ENCODE results near the gene MYO1D. TPM values are rescaled to one million over a fixed set of nuclear protein-coding genes. Genes with fewer than 3 reads are reported as not detected.
A peak's percentile ranks its signal among the peaks of the same experiment; 100 is the strongest.

MYO1D gene
- total RNA-seq, 1 donor from 2014 or later: 12.9 TPM

DNA sequence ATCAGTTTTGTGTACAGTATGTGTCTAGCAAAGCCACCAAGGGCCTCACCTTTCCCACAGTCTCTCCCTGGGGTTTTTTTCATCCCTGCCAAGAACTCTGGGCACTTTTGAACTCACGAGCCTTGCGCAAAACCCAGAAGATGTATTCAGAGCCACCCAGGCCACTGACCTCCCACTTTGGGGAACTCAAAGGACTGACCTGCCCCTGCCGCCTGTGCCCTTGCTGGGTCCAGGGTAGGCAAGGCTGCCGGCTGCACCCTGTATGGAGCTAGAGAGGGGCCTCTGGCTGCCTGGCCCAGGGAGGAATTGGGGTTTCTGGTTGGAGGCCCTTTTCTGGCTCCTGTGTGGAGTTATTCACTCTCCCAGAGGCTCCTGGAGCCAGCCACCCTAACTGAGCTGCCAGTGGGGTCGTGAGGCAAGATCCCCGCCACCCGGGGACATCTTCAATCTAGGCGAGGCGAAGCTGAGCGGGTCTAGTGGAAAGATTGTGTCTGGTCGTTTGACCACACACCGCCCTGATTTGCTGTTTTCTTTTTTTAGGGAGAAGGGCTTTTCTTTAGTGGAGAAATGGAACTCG, 388.2 kb downstream of the MYO1D start:
- no peak for DNase-seq
- no peak overlapping the region for H3K27ac Mint-ChIP-seq
- peaks cover 29% of the 10 kb centered on the region for H3K36me3 Mint-ChIP-seq (ENCODE audit: low read depth)
- peak overlapping the region; percentile 87 for H3K4me3 Mint-ChIP-seq
- H3K27me3 Mint-ChIP-seq: no peaks in the 10 kb centered on the region
- intact Hi-C loops (cut with micrococcal nuclease): no loop called here
- H3K9me3 Mint-ChIP-seq: no peaks in the 10 kb centered on the region
- H3K4me1 Mint-ChIP-seq: peaks cover 44% of the 10 kb centered on the region

DNA sequence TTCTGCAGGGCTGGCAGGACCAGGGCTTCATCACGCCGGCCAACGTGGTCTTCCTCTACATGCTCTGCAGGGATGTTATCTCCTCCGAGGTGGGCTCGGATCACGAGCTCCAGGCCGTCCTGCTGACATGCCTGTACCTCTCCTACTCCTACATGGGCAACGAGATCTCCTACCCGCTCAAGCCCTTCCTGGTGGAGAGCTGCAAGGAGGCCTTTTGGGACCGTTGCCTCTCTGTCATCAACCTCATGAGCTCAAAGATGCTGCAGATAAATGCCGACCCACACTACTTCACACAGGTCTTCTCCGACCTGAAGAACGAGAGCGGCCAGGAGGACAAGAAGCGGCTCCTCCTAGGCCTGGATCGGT, 388.8 kb downstream of the MYO1D start:
- Mint-ChIP-seq H3K4me1 (peaks cover 41% of the 10 kb centered on the region), H3K27me3 (no peaks in the 10 kb centered on the region), H3K4me3 (peak overlapping the region; percentile 87), H3K27ac (peak overlapping the region; percentile 23), H3K36me3 (ENCODE audit: low read depth) (peaks cover 31% of the 10 kb centered on the region), H3K9me3 (no peaks in the 10 kb centered on the region)
- intact Hi-C loops (cut with micrococcal nuclease): no loop called here
- DNase-seq: no peak

DNA sequence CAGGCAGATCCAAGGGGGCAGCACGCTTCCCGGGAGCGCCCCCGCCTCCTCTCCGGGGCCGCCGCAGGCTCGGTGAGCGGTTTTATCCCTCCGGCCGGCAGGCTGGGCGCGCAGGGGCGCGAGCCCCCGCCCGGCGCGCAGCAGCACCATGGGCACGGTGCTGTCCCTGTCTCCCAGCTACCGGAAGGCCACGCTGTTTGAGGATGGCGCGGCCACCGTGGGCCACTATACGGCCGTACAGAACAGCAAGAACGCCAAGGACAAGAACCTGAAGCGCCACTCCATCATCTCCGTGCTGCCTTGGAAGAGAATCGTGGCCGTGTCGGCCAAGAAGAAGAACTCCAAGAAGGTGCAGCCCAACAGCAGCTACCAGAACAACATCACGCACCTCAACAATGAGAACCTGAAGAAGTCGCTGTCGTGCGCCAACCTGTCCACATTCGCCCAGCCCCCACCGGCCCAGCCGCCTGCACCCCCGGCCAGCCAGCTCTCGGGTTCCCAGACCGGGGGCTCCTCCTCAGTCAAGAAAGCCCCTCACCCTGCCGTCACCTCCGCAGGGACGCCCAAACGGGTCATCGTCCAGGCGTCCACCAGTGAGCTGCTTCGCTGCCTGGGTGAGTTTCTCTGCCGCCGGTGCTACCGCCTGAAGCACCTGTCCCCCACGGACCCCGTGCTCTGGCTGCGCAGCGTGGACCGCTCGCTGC, 389.3 kb downstream of the MYO1D start:
- peak; percentile 78 for DNase-seq

DNA sequence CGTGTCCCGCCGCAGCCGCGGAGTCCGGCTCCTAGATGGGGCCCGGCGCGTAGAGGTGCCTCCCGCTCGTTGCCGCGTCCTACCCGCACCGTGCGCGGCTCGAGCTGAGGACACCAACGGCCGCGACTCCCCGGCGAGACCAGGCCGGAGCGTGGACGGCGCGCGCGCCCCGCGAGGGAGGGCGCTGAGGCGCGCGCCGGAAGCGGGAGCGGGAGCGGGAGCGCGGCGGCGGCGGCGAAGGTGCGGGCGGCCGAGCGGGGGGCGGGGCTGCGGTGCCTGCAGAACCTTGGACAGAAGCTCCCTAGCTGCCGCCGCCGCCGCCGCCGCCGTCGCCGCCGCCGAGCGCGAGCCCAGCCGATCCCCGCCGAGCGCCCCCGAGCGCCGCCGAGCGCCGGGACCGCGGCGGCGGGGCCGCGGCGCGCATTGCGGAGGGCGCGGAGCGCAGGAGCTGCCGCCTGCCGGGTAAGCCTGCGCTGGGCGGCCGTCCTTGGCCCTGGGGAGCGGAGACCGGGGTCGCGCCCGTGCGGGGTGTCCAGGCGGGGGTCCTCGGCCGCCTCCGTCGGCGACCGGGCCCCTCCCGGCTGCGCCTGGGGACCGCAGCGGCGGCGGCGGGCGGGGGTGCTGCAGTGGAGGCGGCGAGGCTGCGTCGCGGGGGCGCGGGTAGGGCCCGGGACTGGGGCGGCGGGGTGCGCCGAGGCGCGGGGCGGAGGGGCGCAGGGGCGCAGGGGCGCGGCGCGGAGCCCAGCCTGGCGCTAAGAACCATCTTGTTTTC, 390.0 kb downstream of the MYO1D start, which contains the start of gene CDK5R1:
Gene CDK5R1 (plus strand): TSS at position 293 of the 772 bp plus-strand sequence. CDS start 628 bp downstream, outside the sequence.
- Mint-ChIP-seq H3K4me1 (peaks cover 30% of the 10 kb centered on the region), H3K9me3 (no peaks in the 10 kb centered on the region), H3K36me3 (ENCODE audit: low read depth) (peaks cover 30% of the 10 kb centered on the region), H3K27ac (peak within 1 kb of the TSS; percentile 43), H3K27me3 (no peaks in the 10 kb centered on the region), H3K4me3 (peak within 1 kb of the TSS; percentile 87)
- intact Hi-C loops (cut with micrococcal nuclease): loop anchor here (1.0 to 2.0 kb wide), 3 partner anchors 42 to 390 kb away; partner anchors contain the start of genes MYO1D and PSMD11
- peak; percentile 92 for DNase-seq

More for the DNA sequence above, 389.3 kb downstream of the MYO1D start:
- H3K4me3 Mint-ChIP-seq: peak overlapping the region; percentile 87
- peak overlapping the region; percentile 43 for H3K27ac Mint-ChIP-seq
- H3K27me3 Mint-ChIP-seq: no peaks in the 10 kb centered on the region
- peaks cover 38% of the 10 kb centered on the region for H3K4me1 Mint-ChIP-seq
- peaks cover 31% of the 10 kb centered on the region for H3K36me3 Mint-ChIP-seq (ENCODE audit: low read depth)
- H3K9me3 Mint-ChIP-seq: no peaks in the 10 kb centered on the region
- intact Hi-C loops (cut with micrococcal nuclease): loop anchor here (2.0 kb wide), 2 partner anchors 43 to 267 kb away; partner anchors contain the start of gene PSMD11

DNA sequence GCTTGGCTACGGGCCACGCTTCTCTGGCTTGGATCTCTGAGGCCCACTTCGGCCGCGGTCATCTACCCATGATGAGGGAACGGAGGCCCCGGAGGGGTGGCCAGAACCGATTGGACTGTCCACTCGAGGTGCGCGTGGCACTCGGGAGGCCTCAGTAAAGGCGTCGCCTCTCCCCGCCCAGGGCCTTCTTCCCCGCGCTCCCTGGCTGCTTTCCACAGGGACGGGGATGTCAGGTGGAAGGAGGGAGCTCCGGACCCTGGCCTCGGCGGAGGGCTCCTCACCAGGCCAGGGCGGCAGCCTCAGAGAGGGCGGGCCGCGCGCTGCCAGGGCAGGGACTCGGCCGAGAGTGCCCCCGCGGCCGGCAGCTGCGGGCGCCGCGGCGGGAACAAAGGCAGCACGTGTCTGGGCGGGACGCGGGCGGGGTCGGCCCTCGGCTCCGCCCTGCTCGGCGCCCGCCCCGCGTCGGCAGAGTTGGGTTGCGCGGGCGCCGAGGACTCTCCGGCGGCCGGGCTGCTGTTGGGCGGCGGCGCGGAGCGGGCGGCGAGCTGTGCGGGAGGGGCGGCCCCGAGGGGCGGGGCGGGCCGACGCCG, 390.7 kb downstream of the MYO1D start:
- H3K27ac Mint-ChIP-seq: peak overlapping the region; percentile 40
- H3K4me1 Mint-ChIP-seq: peaks cover 27% of the 10 kb centered on the region
- H3K9me3 Mint-ChIP-seq: no peaks in the 10 kb centered on the region
- peak overlapping the region; percentile 66 for H3K4me3 Mint-ChIP-seq
- DNase-seq: peak; percentile 92
- intact Hi-C loops (cut with micrococcal nuclease): loop anchor here (1.0 to 2.0 kb wide), 3 partner anchors 41 to 391 kb away; partner anchors contain the start of genes MYO1D and PSMD11
- no peaks in the 10 kb centered on the region for H3K27me3 Mint-ChIP-seq
- peaks cover 35% of the 10 kb centered on the region for H3K36me3 Mint-ChIP-seq (ENCODE audit: low read depth)

DNA sequence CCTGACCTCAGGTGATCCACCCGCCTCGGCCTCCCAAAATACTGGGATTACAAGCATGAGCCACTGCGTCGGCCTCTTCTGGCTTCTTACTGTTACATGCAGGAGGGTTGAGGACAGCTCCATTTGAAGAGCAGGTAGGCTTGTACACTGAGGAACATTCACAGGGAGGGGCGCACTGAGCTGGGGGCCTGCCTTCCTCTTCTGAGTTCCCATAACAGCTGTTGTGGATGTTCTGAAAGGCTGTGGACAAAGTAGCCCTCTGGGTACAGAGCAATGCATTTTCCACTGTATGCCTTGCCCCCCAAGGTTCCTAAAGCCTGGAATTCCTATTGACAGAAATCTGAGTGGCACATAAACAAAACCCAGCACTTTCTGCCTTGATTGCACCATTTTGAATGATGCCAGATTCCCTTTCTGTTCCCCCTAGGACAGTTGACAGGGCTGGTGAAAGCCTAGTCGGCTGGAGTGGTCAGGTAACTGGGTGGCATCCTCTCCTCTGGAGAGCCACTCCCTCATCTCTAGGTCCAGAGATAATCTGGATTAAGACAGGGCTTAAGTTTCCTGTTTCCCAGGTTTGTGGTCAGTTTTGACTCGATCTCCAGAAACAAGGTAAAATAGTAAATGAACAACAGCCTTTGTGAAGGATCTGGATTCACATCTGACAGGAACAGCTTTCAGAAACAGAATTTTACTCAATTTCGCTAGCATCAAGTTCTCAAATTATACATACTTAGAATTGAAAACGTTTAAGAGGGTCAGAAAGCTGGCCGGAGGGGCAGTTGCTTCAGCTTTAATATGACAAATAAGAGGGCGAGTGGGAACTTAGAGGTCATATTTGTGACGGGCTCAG, 391.4 kb downstream of the MYO1D start:
- peak overlapping the region; percentile 40 for H3K27ac Mint-ChIP-seq
- intact Hi-C loops (cut with micrococcal nuclease): loop anchor here (1.0 to 2.0 kb wide), 3 partner anchors 41 to 392 kb away; partner anchors contain the start of genes MYO1D and PSMD11
- H3K9me3 Mint-ChIP-seq: no peaks in the 10 kb centered on the region
- no peak for DNase-seq
- H3K36me3 Mint-ChIP-seq (ENCODE audit: low read depth): peaks cover 41% of the 10 kb centered on the region
- no peaks in the 10 kb centered on the region for H3K27me3 Mint-ChIP-seq
- H3K4me1 Mint-ChIP-seq: peaks cover 24% of the 10 kb centered on the region
- H3K4me3 Mint-ChIP-seq: peak overlapping the region; percentile 66

DNA sequence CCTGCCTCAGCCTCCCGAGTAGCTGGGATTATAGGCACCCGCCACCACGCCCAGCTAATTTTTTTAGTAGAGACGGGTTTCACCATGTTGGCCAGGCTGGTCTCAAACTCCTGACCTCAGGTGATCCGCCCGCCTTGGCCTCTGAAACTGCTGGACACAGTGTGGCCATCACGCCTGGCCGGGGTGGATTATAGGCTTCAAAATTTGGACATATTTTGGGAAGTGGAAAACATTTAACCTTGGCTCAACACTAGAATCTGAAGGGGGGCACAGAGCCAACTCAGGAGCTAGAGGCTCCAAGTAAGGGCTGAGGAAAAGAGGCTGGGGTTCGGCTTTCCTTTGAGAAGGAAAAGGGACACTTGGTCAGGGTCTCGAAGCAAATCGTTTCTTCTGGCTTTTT, 392.3 kb downstream of the MYO1D start:
- DNase-seq: no peak
- Mint-ChIP-seq H3K4me1 (peaks cover 18% of the 10 kb centered on the region), H3K27me3 (no peaks in the 10 kb centered on the region), H3K9me3 (no peaks in the 10 kb centered on the region), H3K36me3 (ENCODE audit: low read depth) (peaks cover 43% of the 10 kb centered on the region), H3K27ac (no peak overlapping the region), H3K4me3 (peak overlapping the region; percentile 26)
- intact Hi-C loops (cut with micrococcal nuclease): no loop called here

DNA sequence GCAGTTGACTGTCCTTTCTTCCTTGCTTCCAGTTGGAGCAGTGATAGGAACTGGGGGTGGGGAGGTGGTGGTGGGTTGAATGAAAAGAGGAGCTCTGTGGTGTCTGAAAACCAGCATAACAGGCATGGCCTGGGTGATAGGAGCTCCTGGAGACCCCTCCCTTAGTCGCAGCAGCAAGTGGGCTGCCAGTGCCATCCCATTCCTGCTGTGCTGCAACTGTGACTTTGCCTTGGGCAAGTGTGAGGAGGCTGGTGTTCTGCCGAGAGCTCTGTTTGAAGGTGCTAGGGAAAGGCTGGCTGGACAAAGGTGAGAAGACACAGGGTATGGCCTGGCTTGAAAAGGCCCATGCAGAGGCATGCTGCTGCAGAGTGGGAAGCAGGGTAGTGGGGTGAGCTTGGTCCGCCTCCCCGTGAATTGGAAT, 392.9 kb downstream of the MYO1D start:
- intact Hi-C loops (cut with micrococcal nuclease): no loop called here
- Mint-ChIP-seq H3K36me3 (ENCODE audit: low read depth) (peaks cover 42% of the 10 kb centered on the region), H3K27ac (peak overlapping the region; percentile 65), H3K9me3 (no peaks in the 10 kb centered on the region), H3K27me3 (no peaks in the 10 kb centered on the region), H3K4me3 (peak overlapping the region; percentile 22), H3K4me1 (peaks cover 17% of the 10 kb centered on the region)
- no peak for DNase-seq

DNA sequence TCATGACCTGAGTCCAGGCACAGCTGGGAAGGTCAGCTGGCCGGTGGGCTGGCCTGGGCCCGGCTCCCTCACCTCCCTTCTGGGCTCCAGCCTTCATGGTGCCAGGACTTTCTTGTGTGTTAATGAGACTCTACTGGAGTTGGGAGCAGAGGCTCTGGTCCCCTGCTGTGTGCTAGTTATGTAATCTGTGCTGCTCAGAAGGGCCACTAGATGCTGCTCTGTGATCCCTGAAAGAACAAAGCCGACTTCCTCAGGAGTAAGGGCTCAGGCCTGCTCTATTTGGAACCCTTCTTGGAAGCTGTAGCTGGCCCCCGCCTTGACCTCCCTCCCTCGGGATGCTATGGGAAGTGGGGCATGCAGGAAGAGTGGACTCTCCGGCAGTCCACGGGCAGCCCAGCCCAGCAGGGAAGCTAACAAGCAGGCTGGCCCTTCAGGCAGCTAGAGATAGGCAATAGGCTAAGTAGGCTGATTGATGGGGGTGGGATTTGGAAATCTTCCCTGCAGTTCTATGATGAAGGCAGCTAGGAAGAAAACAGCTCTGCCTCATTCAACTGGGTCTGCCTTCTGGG, 393.4 kb downstream of the MYO1D start:
- peaks cover 40% of the 10 kb centered on the region for H3K36me3 Mint-ChIP-seq (ENCODE audit: low read depth)
- H3K27ac Mint-ChIP-seq: peak overlapping the region; percentile 42
- H3K9me3 Mint-ChIP-seq: no peaks in the 10 kb centered on the region
- H3K27me3 Mint-ChIP-seq: no peaks in the 10 kb centered on the region
- intact Hi-C loops (cut with micrococcal nuclease): loop anchor here (1.0 kb wide), 1 partner anchor 126 kb away; no protein-coding TSS in a partner anchor
- peaks cover 12% of the 10 kb centered on the region for H3K4me1 Mint-ChIP-seq
- DNase-seq: peak; percentile 82
- no peak overlapping the region for H3K4me3 Mint-ChIP-seq

DNA sequence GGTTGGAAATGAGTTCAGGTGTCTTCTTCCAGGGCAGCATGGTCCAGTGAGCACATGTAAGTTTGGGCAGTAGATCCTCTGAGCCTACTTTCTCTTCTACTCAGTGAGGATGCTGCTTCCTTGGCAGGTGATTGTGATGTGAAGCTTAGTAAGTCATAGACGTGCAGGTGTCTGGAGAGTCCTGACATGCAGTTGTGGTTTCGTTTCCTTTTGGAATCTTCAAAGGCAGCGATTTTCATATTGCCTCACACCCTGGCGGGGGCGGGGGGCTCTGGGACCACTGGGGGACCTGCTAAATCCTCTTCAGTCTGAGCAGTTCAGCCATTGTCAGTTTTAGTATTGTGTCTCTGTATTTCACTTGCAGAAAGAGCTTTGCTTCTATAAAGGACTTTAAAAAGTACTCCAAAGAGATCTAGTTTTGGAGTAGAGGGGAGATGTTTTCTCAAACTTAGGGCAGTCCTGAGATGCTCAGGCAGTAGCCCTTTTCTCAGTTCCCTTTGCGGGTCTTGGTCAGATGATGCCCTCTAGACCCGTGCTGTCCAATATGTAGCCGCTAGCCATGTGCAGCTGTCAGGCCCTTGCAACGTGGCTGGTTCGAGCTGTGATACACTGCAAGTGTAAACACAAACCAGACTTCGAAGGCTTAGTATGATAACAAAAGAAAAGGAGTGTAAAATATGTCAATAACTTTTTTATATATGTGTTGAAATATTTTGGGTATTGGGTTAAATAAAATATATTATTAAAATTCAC, 394.2 kb downstream of the MYO1D start:
- intact Hi-C loops (cut with micrococcal nuclease): loop anchor here (1.0 kb wide), 1 partner anchor 127 kb away; no protein-coding TSS in a partner anchor
- Mint-ChIP-seq H3K36me3 (ENCODE audit: low read depth) (peaks cover 44% of the 10 kb centered on the region), H3K4me1 (peaks cover 6% of the 10 kb centered on the region), H3K9me3 (no peaks in the 10 kb centered on the region), H3K4me3 (no peak overlapping the region), H3K27ac (no peak overlapping the region), H3K27me3 (no peaks in the 10 kb centered on the region)
- DNase-seq: no peak

DNA sequence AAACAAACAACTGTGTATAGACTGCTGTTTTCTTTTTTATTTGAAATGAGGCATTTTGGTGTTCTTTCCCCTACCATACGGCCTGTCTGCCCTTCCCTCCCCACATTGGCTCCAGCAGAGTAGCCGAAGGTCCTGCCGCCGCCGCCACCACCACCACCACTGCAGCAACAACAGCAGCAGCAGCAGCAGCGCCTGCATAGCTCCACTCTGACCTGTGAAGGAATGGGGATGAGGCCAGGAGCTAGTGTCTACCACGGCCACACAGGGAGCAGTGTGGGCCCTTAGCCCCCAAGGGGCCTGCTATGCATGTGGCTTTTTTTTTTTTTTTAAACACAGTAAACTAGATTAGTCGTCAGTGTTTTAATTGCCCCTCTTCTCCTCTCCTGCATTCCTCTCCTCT, 395.7 kb downstream of the MYO1D start:
- Mint-ChIP-seq H3K4me3 (no peak overlapping the region), H3K9me3 (no peaks in the 10 kb centered on the region), H3K36me3 (ENCODE audit: low read depth) (peaks cover 55% of the 10 kb centered on the region), H3K4me1 (peaks cover 3% of the 10 kb centered on the region), H3K27ac (no peak overlapping the region), H3K27me3 (no peaks in the 10 kb centered on the region)
- intact Hi-C loops (cut with micrococcal nuclease): no loop called here
- no peak for DNase-seq

DNA sequence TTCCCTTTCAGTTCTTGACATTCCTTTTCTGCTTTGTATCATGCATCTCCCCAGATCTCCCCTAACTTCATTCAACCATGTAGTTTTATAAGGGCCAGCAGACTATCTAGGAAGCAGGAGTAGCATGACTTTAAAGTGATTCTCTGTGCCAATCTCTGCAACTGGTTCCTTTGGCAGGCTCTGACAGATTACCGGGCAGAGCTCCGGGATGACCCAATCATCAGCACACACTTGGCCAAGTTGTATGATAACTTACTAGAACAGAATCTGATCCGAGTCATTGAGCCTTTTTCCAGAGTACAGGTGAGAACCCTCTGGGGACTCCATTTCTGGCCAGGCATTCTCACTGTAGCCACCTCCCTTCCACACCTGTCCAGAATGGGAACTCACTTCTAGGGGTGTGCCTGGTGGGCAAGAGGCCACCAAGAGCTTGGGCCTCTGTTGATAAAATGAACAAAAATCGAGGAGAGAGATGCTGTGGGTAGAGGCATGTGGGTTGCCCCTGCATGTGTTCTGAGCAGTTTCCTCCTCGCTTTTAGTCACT, 397.8 kb downstream of the MYO1D start:
- no peak for DNase-seq
- H3K36me3 Mint-ChIP-seq (ENCODE audit: low read depth): peaks cover 68% of the 10 kb centered on the region
- peaks cover 3% of the 10 kb centered on the region for H3K4me1 Mint-ChIP-seq
- H3K4me3 Mint-ChIP-seq: no peak overlapping the region
- H3K27ac Mint-ChIP-seq: peak overlapping the region; percentile 3
- intact Hi-C loops (cut with micrococcal nuclease): no loop called here
- no peaks in the 10 kb centered on the region for H3K27me3 Mint-ChIP-seq
- no peaks in the 10 kb centered on the region for H3K9me3 Mint-ChIP-seq

Measured in activated CD4-positive, alpha-beta T cell treated with anti-CD3 and anti-CD28 coated beads, Interleukin-2, amount 10 ng/mL, durations not matched to agents 24 days and 14 days (primary cell).